GM12878 (cell line): ENCODE results near the gene OR2AT4.
"Not testable (repeated sequence)": the region's sequence is repeated elsewhere in the genome, so short reads cannot be mapped to it uniquely, and the experiment has no call there.

Experiments
- CHD2 ChIP-seq: IDR thresholded peaks from 2 replicates; pipeline ENCODE4 v1.6.1; 2011; ENCODE audit warnings: low read depth, low read length, improper control_type of control experiment, borderline replicate concordance
- CTCF ChIP-seq, 3 experiments: IDR thresholded peaks in 2 of 3; conservative IDR thresholded peaks in 1 of 3; 2 replicates each; pipeline ENCODE4 v1.5.1; 2011; ENCODE audit warnings: low read depth in 3 of 3, low read length in 3 of 3, mild to moderate bottlenecking in 3 of 3, control low read depth in 2 of 3, moderate library complexity in 2 of 3, inconsistent platforms in 1 of 3, mixed read lengths in 1 of 3; ENCODE audit not compliant: control insufficient read depth in 2 of 3, insufficient read depth in 1 of 3; ENCODE audit errors: extremely low read depth in 1 of 3
- EZH2 ChIP-seq: IDR thresholded peaks from 2 replicates; pipeline ENCODE4 v1.6.1; 2012; ENCODE audit warnings: low read depth, mild to moderate bottlenecking, control low read depth, inconsistent platforms, low read length, borderline replicate concordance; ENCODE audit not compliant: control insufficient read depth
- POLR2AphosphoS5 ChIP-seq: IDR thresholded peaks from 2 replicates; pipeline ENCODE4 v1.6.1; 2011; ENCODE audit warnings: mild to moderate bottlenecking, low read length, inconsistent platforms
- TARDBP ChIP-seq: IDR thresholded peaks from 2 replicates; pipeline ENCODE4 v1.6.1; 2016; ENCODE audit warnings: borderline replicate concordance

DNA sequence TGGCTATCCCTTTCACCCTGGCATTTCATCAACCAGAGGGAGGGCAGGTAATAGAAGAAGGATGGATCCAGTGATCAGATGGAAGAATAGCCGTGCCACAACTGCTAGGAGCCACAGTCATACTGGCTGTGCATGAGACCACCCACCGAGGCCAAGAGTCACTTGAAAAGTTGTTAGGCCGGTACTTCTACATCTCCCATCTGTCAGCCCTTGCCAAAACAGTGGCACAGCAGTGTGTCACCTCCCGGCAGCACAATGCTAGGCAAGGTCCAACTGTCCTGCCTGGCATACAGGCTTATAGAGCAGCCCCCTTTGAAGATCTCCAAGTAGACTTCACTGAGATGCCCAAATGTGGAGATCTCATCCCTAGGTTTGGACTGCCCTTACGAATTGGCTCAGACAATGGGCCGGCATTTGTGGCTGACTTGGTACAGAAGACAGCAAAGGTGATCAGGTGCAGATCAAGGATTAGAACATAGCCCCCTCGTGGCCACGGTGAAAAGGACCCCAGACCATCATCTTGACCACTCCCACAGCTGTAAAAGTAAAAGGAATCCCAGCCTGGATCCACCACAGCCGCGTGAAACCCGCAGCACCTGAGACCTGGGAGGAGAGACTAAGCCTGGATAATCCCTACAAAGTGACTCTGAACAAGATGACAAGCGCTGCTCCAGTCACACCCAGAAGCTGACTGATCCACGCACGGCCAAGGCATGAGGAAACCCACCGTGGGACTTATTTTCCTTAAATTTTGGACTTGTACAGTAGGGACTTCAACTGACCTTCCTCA lies 52.1 kb downstream of the OR2AT4 start:
- not testable (repeated sequence) for TF ChIP-seq CTCF (IDR thresholded peaks at IDR 0.05 in 2 of 3, conservative IDR thresholded peaks at IDR 0.05 in 1 of 3; ENCODE audit: control insufficient read depth in 2 of 3, extremely low read depth in 1 of 3, insufficient read depth in 1 of 3, low read depth in 3 of 3, low read length in 3 of 3); CHD2; TARDBP; EZH2; POLR2AphosphoS5
